Stimulated activated CD4-positive, alpha-beta T cell treated with anti-CD3 and anti-CD28 coated beads, Interleukin-2, amount 100 ng/mL, for 48 hours (primary cell): ENCODE results near the gene APOL2.
"Not testable (repeated sequence)": the region's sequence is repeated elsewhere in the genome, so short reads cannot be mapped to it uniquely, and the experiment has no call there.

Experiments used
- DNase-seq, 2 donors: peaks; one replicate each; pipeline ENCODE4 v3.0.0-alpha.2; 2020

APOL2 gene, protein sequence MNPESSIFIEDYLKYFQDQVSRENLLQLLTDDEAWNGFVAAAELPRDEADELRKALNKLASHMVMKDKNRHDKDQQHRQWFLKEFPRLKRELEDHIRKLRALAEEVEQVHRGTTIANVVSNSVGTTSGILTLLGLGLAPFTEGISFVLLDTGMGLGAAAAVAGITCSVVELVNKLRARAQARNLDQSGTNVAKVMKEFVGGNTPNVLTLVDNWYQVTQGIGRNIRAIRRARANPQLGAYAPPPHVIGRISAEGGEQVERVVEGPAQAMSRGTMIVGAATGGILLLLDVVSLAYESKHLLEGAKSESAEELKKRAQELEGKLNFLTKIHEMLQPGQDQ

DNA sequence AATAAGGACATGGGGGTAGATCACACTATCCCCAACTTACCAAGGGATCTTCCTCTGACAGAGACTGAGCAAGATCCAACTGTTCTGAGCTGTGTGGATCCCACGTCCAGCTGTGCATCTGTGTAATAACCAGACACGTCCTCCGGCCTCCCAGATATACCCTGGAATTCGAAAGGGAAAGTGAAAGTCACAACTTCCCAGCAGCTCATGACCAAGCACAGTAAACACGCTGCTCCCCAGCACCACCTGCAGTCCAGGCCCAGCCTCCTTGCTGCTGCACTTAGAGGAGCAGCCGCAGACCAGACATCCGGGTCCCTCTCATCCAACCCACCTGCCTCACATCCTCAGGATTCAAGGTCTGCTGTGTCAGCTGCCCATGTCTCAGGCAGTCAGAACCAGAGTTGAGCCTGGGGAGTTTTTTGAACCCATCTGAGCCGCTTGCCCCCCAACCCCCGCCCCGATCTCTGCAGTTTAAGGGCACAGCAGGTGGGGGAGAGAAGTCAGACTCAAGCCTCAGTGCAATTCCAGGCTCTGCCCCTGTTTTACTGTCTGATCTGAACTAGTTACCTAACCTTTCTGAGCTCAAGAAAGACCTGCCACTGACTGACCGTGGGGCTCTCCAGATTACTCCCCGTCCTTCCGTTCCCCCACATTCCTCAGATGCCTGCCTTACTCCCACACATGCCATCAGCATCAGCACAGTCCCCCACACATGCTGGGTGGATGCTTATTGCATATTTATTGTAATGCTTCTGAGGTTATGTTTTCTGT lies at the start of gene APOL2:
Gene APOL2 (minus strand): TSS at position 127 of the 771 bp plus-strand sequence. CDS start 6,365 bp downstream, outside the sequence.
- DNase-seq = peak; percentile 70 to 78

DNA sequence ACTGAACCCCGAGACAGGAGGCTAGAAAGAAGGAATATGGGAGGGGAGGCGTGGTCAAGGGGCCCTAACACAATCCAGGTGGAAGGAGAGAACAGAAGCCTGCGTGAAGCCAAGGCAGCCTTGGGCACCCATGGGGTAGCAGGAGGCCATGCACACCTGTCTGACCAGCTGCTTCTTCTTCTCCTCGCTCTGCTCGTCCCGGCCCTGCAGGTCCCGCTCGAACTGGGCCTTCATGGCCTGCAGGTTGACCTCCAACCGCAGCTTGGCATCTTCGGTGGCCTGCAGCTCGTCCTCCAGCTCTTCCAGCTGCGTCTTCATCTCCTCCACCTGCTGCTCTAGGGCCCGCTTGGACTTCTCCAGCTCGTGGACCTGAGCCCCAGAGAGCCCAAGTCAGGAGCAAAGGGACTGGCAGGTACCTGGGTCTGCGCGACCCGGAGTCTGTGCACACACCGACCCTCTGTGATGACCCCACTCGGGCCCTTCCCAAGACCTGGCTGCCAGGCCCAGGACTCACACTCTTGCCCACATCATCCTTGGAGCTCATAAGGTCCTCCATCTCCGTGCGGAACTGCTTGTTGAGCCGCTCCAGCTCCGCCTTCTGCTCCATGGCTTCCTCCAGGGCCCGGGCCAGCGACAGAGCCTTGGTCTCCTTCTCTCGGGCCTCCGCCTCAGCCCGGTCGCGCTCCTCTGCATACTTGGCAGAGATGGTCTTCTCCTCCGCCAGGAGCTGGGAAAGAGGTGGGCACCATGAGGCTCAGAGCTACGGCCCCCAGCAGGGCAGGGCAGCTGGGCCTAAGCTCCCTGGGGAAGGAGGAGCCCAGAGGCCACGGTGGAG lies 49.5 kb upstream of the APOL2 start:
- DNase-seq = no peak

DNA sequence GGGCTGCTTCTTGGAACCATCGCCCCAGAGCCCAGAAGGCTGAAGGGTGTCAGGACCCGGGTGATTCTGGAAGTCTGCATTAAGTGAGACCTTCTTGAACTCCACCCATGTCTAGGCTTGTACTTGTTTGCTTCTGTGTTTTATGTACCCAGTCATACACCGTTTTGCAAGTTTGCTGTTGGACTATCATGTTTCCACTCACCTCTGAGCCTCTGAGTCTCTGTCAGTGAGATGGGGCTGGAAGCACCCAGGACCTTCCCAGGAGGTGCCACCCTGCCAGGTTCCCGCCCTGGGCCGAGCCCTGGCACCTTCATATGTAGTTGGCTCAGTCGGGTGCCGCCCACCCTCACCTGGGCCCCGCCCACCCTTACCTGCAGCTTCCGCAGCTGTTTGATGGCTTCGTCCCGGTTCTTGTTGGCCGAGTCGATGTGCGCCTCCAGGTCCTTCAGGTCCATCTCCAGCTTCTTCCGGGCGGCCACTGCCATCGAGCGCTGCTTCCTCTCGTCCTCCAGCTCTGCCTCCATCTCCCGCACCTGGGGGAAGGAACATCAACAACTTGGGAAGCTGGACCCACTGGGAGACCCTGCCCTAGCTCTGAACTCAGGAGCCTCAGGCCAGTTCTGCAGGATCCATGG lies 48.7 kb upstream of the APOL2 start:
- no peak for DNase-seq

DNA sequence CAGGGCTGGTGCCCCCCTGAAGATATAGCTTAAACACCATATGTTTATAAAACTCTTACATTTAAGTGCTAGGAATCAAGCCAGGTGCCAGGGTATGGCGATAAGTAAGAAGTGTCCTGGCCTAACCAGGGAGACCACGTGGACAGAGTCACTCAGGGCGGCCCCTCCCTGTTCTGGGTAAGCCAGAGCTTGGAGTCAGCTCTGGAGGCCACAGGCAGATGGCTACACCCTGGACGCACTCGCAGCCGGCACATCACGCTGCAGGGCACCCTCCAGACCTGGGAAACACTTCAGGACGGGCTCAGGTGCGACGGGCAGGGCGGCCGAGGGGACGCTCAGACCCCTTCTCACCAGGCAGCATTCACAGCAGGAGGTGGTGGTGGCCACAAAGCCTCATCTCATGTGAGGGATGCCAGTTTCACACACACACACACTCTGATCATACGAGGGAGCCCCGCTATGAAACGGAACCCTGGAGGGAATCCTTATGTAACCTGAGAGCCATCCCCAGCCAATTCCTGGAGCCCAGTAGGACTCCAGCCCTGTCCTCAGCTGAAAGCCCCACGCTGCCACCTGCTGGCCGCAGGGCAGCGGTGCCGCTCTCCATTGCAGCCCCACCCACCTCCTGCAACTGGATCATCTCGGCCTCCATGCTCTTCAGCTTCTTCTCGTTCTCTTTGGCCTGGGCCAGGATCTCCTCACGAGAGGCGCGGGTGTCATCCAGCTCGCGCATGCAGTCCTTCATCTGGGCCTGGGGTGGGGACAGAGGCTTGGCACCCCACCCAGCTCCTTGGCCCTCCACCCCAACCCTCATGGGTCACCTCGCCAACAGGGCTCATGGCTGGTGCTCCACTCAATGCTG lies 47.0 kb upstream of the APOL2 start:
- peak; percentile 61 to 69 for DNase-seq

DNA sequence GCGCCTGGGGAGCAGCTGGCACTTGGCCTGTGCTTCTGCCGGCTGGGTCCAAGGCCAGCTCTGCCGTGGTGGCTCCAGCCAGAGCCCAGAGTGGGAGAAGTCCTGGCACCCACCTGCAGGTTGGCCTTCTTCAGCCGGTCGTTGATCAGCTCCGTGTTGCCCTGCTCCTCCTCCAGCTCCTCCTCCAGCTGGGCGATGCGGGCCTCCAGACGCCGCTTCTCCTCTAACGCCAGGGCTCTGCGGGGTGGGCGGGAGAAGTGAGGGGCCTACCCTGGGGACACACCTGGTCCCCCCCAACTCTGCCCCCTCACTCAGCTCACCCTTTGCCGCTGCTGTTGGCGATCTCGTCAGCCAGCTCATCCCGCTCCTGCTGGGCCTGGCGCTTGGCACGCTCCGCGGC lies 46.2 kb upstream of the APOL2 start:
- no peak for DNase-seq

DNA sequence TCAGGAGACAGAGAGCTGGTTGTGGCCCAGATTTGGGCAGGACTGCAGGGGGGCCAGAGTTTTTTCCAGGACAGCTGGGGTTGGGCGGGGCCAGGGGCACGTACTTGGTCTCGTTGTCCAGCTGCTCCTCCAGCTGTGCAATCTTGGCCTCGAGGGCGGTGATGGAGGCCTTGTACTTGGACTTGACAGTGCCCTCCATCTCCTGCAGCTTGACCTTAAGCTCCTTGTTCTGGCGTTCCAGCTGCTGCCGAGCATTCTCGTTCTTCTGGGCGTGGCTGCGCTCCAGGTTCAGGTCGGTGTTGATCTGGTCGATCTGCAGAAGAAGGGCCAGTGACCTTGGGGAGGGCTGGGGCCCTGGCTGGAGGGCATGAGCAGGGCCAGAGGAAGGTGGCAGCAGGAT lies 45.7 kb upstream of the APOL2 start:
- DNase-seq = no peak

DNA sequence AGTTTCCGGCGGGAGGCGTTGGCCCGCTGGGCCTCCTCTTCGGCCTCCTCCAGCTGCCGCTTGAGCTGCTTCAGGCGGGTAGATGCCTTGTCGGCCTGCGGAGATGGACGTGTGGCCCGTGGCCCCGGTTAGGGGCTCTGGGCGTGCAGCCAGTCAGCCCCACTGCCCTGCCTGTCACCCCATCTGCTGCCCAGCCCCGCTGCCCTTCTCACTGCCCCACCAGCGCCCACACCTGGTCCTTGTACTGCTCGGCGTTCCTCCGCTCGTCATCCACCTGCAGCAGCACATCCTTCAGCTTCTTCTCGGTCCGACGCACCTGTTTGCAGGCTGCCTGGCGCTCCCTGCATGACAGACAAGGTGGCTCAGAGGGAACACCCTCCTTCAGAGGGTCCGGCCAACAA lies 44.8 kb upstream of the APOL2 start:
- no peak for DNase-seq

DNA sequence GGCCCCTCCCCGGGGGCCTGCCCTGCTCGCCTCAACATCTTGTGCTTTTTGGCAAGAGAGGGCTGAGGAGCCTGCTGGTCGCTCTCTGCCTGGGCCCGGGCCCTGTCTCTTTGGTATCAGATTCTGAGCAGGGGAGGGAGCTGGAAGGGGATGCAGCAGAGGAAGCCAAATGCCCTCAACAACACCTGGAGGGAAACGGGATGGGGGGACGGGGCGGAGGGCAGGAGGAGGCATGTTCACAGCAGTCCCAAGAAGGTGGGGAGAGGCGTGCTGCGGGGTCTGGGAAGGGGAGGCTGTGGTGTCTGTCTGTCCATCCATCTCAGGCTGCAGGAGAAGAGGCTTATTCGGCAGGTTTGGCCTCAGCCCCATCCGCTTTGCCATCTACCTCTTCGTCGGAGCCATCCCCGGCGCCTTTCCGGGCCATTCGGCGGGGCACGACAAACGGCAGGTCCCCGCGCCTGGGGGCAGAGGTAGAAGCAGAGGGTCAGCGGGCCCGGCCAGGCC lies 43.1 kb upstream of the APOL2 start:
- DNase-seq = no peak

DNA sequence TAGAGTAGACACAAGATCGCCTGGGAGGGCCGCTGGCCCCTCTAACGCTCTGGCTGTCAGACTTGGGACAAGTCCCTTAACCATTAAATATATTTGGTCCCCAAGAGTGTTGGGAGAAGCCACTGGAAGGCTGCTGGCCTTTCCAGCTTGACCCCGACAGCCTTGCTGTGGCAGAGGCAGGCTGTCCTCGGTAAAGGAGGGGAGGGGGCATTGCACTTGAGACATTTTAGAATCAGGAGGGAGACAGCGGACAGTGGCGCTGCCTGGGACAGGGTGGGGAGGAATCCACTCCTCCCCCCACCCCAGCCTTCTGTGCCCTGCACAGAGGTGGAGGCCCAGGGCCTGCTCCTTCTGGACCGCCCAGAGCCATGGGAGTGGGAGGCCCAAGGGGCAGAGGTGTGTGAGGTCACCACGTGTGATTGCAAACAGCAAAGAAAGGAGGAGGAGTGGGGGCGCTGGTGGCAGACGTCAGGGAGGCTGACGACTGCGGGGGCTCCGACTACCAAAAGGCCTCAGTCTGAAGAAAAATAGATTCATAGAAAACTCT lies 42.5 kb upstream of the APOL2 start:
- no peak for DNase-seq

DNA sequence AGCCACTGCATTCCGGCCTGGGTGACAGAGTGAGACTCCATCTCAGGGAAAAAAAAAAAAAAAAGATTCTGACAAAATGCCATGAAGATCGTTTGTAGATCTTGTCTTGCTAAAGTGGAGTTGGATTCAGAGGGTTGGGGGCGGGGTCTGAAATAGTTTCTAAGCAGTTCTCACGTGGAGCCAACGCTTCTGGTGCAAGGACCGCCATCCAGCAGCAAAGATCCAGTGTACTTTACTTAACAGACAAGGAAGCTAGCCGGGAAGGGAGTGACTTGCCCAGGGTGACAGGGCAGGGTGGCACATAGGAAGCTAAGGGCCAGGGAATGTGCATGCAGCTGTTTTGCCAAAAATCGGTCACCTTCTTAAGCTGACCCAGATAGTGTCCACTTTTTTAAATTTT lies 41.1 kb upstream of the APOL2 start:
- DNase-seq = no peak

DNA sequence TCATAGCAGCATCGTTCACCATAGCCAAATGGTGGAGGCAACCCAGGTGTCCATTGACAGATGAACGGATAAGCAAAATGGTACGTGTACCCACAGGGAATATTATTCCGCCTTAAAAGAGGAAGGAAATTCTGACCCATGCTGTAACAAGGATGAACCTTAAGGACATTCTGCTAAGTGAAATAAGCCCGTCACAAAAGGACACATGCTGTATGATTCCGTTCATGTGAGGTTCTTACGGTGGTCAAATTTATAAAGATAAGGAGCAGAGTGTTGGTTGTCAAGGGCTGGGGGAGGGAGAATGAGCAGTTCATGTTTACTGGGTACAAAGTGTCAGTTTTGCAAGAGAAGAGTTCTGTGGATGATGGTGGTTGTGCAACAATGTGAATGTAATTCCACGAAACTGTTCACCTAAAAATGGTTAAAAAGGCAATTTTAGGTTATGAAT lies 39.9 kb upstream of the APOL2 start:
- no peak for DNase-seq

DNA sequence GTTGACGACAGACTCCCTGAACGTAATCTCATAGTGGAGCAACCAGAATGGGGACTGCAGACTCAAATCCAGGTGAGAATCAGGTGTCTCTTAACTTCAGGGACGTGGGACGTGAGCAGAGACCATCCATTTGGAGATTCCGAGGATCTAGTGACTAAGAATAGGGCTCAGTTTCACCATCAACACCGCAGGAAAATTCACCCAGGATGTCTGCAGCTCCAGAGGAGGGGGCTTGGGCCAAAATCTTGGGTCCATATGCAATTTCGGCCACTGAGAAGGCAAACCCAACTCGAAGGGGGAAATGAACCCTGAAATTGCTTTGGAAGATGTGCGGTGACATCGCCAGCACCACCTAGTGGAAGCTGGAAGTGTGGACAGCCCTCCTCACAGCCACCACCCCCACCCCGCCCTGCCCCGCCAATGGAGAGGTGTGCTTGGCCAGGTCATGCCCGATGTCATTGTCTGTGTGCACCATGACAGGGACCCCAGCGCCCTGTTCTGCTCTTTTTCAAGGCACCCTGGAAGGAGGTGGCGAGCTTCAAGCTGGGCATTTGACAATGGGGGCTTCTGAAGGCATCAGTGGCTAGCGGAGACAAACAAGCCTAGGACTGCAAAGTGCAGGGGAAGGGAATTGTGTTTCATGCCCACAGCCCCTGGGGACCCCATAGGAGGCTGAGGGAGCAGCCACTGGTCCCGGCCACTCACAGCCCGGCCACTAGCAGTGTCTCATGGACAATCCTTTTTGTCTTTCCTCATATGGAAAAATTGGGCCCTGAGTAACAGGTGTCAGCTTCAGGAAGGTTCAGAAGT lies 38.4 kb upstream of the APOL2 start:
- peak; percentile 61 to 66 for DNase-seq

DNA sequence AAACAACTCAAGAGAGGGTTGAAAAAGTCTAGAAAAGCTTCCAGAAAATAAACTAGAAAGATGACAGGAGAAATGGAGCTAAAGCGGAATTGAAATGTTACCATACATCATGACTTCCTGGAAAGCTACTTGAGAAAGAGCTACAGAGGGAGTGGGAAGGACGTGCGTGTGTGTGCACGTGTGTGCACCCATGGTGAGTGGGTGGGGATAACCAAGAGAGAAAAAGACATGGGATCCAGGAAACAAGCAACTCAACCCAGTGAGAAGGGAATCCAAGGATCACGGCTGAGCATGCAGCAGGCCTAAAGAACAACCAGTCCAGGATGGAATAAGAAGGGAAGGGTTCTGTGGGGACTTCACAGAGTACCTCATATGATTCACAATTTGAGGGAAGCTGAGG lies 35.2 kb upstream of the APOL2 start:
- DNase-seq = no peak

DNA sequence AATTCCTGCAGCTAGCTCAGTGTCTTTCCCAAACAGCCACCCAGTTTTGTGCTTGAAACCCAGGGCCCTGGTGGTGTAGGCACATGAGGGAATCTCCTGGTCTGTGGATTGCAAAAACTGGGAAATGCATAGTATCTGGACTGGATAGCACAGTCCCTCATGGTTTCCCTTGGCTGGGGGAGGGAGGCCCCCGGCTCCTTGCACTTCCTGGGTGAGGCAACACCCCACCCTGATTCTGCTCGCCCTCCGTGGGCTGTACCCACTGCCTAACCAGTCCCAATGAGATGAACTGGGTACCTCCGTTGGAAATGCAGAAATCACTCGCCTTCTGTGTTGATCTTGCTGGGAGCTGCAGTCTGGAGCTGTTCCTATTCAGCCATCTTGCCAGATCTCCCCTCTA lies 32.6 kb upstream of the APOL2 start:
- not testable (repeated sequence) for DNase-seq

DNA sequence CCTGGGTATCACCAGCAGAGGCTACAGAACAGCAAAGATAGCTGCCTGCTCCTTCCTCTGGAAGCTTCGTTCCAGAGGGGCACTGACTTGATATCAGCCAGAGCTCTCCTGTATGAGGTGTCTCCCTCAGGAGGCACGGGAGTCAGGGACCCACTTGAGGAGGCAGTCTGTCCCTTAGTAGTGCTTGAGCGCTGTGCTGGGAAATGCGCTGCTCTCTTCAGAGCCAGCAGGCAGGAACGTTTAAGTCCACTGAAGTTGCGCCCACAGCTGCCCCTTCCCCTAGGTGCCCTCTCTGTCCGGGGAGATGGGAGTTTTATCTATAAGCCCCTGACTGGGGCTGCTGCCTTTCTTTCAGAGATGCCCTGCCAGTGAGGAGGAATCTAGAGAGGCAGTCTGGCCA lies 31.9 kb upstream of the APOL2 start:
- not testable (repeated sequence) for DNase-seq

DNA sequence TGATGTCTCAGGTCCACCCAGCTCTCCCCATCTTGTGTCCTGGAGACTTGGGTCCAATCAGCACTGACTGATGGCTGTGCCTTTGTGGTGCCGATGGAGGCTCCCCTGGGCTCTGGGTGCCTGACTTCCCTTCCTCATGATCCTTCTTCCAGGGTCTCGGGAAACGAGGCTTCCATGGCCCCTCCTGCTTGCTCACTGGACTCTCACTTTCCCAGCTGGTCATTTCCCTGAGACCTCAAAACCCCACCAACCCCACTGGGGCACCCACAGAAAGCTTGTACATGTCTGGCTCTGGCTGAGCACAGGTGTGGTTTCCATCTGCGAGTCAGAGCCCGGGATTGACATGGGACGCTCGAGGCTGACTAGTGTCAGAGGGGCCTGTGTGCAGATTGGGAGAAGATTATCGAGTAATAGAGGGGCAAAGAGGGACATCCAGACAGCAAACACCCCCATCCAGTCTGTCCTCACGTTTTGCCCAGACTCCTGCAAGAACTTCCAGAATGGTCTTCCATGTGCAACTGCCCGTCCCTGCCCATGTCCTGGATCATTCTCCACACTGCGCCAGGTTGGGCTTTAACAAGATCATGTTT lies 28.7 kb upstream of the APOL2 start:
- DNase-seq = no peak

DNA sequence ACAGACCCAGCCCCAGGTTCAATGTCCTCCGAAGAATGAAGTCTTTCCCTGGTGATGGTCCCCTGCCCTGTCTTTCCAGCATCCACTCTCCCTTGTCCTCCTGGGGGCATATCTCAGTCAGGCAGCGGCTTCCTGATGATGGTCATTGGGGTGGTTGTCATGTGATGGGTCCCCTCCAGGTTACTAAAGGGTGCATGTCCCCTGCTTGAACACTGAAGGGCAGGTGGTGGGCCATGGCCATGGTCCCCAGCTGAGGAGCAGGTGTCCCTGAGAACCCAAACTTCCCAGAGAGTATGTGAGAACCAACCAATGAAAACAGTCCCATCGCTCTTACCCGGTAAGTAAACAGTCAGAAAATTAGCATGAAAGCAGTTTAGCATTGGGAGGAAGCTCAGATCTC lies 27.7 kb upstream of the APOL2 start:
- DNase-seq = no peak

DNA sequence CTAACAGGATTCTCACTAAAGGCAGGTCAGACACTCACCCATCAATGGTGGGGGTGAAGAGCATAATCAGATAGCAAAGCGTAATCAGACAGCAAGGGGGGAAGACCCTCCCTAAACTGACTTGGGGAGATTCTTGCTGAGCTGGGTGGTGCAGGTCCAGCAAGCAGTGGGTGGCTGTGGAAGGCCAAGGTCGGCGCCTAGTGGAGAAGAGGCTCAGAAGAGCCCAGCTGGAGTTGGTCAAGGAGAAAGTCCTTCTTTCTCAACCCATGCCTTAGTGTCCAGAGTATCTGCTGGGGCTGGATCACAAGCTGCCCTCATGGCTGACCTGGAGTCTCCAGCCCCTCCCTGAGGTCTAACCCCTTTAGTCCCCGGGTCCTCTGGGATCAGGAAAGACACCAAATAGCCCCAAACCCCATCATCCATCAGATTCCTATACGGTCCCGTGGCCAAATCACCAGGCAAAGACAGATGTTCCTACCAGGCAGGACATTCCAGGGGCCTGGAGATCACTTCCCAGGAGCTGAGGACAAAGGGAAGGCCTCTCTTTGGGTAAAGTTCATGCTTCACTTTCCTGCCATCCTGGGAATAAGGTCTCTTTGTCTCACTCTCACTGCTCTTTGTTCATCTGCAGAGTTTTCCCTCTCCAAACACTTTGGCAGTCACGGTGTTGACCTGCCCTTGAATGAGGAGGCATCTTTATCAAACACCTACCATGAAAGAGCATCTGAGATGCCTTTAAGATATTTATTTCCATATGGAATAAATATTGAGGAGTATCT lies 24.7 kb upstream of the APOL2 start:
- DNase-seq = not testable (repeated sequence)

DNA sequence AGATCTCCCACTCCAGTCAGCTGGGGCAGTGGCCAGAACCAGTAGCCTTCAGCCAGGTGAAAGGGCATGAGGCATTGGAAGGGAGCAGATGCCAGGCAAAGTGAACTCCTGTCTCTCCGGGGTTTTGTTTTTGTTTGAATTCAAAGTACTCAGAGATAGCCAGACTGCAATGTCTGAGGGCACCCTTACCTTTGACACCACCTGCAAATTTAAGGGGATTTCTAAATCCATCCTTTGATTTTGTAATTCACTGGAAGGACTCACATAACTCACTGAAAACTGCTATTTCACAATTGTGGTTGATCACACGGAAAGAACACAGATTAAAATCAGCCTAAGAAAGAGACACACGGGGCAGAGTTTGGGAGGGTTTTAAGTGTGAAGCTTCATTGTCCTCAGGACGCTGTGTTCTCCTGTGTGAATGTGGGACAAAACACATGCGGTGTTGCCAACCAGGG lies 23.9 kb upstream of the APOL2 start:
- DNase-seq = not testable (repeated sequence)
